GM15510 (cell line): Measurements from ENCODE around the gene ZEB1.

Experiments
- POLR2A ChIP-seq: IDR thresholded peaks from 3 replicates; pipeline ENCODE4 v1.6.1; 2011; ENCODE audit warnings: borderline replicate concordance; ENCODE audit not compliant: insufficient read length; ENCODE audit errors: extremely low read depth

Gene ZEB1

GRCh38 chr10:31343009-31343408, 24.0 kb downstream of the ZEB1 start:
- no peak for TF ChIP-seq POLR2A

GRCh38 chr10:31343551-31343950, 24.5 kb downstream of the ZEB1 start:
- TF ChIP-seq POLR2A, result no peak

DNA sequence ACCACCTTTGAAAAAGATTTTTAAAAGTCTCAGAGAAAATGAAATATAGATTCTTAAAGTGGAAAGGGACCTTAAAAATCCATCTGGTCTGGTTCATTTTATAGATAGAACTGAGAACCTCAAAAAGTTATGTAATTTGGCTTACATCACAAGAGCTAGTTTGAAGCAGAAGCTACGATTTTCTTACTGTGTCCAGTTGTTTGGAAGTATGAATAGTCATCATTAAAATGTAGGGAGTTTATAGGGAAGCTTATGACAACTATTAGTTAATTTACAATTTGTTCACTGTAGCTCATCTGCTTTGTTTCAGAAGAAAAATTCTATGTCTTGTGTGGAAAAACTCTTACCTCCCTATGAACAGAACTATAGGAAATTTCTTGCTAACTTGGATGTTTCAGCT, 26.9 kb downstream of the ZEB1 start:
- TF ChIP-seq POLR2A, result no peak

DNA sequence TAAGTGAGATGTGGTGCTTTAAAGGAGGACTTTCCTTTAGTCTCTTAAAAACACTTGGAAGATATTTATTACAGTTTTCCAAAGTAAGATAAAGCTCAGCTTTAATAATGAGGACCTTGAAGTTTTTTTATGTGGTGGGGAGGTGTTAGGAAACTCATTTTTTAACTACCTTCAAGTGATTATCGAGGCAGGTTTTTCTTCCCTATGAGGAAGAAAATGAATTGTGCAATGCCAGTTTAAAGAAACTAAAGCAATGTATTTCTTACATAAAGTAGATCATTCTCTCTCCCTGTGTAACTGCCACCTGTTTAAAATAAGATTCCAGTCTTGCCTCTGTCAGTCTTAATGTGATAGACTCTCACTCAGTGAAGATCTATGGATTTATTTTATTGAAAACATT, 27.9 kb downstream of the ZEB1 start:
- no peak for TF ChIP-seq POLR2A

GRCh38 chr10:31347705-31348104, 28.7 kb downstream of the ZEB1 start:
- no peak for TF ChIP-seq POLR2A

DNA sequence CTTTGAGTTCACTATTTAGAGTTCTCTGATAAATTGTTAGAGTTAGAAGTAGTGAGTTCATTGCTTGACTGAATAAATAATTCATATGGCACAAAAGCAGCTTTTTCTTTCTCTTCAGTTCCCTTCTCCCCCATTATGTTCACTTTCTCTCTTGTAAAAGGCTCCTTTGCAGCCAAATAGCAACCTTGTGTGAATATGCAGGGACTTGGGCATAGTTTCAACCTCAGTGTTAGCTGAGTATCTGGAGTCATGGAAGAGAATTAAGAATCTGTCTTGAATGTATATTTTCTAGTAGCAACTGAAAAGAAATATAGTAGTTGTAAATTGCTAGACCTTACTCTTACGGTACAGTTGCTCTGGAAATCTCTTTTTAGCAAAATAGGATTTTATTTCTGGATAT, 31.9 kb downstream of the ZEB1 start:
- no peak for TF ChIP-seq POLR2A

DNA sequence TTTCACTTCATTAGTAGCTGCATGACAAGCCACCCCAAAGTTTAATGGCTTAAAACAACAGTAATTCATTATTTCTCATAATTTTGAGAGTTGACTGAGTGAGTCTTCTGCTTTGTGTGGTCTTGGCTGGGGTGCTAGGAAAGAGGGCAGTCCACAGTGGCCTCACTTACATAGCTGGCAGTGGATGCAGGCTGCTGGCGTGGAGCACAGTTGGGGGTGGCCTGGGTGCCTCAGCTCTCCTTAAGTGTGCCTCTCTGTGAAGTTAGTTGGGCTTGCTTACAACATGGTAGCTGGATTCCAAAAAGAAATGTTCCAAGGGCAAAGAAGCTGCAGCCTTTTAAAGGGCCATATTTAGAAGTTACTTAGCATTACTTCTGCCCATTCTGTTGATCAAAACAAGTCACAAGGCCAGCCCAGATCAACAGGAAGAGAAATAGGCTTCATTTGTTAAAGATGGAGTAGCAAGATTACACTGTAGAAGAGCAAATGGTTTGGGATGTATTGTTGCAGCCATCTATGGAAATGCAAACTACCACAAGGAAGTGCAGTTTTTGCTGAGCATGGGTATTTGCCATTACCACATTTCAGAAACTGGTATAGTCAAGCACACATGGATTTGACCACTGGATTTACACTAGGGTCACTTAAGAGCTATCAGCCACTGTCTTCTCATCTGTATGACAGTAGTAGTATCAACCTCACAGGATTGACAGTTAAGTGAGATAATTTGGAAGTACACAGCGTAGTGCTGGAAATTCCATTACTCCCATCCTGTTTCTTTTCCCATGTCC, 33.6 kb downstream of the ZEB1 start:
- no peak for TF ChIP-seq POLR2A

- TF ChIP-seq POLR2A, result no peak
These were observed 34.6 kb downstream of the ZEB1 start for GRCh38 chr10:31353574-31353973.

DNA sequence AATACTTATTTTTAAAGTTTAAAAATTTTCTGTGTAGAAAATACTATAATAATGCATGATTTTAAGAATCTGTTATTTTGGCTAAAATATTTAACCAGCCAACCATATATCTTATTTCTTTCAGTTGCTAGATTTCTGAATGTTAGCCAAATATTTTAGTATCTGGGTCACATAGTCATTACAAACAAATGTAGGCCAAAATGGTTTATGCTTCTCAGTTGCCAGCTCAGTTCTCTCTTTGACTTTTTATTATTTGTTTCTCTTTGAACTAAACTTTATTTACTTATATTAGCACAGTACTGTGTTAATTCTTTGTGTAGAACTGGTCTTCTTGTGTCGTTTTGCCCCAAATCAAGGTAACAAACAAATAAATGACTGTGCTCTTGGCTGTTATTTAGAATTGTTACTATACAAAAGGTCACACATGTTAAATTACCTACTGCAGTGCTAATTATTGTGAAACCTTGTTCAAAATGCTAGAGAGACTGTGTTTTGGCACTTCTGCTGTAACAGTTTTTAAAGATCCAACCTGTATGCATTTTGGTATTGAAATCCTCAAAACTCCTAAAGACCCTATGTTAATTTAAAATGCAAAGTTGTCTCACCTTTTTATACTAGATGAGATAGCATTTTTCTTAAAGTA, 39.8 kb downstream of the ZEB1 start:
- no peak for TF ChIP-seq POLR2A

- TF ChIP-seq POLR2A, result no peak
These were observed 41.0 kb downstream of the ZEB1 start for GRCh38 chr10:31359979-31360378.

DNA sequence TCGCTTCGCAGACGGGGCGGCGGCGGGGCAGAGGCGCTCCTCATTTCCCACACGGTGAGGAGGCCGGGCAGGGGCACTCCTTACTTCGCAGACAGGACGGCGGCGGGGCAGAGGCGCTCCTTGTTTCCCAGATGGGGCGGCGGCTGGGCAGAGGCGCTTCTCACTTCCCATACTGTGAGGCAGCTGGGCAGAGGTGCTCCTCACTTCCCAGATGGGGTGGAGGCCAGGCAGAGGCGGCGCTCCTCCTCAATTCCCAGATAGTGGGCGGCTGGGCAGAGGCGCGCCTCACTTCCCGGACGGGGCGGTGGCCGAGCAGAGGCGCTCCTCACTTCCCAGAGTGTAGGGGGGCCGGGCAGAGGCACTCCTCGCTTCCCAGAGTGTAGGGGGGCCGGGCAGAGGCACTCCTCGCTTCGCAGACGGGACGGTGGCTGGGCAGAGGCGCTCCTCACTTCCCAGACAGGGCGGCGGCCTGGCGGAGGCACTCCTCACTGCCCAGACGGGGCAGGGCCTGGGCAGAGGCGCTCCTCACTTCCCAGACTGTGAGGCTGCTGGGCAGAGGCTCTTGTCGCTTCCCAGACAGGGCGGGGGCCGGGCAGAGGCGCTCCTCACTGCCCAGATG, 43.1 kb downstream of the ZEB1 start:
- no peak for TF ChIP-seq POLR2A

DNA sequence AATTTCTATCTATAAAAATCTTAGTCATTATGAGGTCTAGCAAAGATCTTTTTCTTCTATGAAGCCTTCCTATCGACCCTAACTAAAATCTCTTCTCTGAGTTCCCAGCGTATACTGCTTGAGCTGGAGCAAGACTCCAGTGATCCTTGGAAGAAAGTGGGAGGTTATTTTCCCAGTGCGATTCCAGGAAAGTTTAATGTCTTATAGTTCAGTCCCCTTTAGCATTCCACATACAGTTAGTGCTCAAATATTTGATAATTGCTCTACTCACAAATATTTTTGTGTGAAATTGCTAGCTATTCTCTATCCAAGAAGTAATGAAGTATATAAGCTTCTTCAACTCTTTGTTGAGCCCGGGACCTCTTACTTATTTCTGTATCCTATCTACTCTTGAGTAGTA, 47.7 kb downstream of the ZEB1 start:
- TF ChIP-seq POLR2A, result no peak

DNA sequence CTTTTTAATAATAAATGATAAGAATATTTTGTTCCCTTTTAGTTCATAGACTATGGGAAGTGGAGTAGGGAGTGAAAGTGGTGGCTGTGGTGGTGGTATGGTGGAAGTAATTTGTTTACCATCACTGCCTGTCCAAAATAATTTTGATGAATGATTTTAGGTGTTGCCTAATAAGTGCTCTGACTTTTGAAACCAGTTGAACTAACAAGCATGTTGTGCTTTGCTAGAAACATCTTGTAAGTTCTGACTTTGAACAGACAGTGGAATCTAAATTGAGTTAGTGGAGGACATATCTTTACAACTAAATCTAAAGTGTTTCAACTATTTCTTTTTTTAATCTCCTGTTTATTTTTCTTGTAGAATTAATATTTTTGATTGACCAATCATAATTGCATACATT, 49.7 kb downstream of the ZEB1 start:
- TF ChIP-seq POLR2A, result no peak

- no peak for TF ChIP-seq POLR2A
These were observed 53.4 kb downstream of the ZEB1 start for GRCh38 chr10:31372439-31372838.

GRCh38 chr10:31374146-31374696, 55.2 kb downstream of the ZEB1 start:
- TF ChIP-seq POLR2A, result no peak

DNA sequence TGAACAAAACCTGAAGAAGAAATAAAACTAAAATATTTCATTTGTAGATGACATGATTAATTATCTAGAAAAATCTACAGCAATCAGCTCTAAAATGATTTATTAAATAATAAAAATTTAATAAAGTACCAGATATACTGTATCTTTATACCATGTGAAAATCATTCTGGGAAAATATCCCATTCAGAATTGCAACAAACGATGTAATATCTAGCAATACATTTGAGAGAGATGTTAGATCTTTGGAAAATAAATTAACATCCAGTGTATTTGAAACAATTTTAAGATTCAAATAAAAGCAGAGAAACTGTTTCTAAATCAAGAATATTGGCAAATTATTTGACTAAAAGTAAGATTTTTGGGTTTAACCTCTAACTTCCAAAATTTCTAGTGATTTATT, 62.2 kb downstream of the ZEB1 start:
- no peak for TF ChIP-seq POLR2A

DNA sequence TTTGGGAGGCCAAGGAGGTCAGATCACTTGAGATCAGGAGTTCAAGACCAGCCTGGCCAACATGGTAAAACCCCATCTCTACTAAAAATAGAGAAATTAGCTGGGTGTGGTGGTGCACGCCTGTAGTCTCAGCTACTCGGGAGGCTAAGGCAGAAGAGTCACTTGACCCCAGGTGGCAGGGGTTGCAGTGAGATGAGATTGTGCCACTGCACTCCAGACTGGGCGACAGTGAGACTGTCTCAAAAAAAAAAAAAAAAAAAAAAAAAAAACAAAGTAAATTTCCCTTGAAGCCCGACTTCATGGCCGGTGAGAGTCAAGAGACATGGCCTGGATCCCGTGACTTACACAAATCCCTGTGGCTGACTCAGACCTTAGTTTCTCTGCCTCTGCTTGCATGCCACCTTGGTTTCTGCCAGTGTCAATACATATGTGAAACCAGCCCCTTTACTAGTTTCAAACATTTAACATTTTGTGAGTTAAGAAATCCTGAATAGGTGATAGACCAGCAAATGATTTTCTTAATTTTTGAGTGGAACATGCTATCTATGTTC, 62.8 kb downstream of the ZEB1 start:
- no peak for TF ChIP-seq POLR2A
